ENCODE results near the gene FADS3. TPM values are rescaled to one million over a fixed set of nuclear protein-coding genes. Genes with fewer than 3 reads are reported as not detected.
A peak's percentile ranks its signal among the peaks of the same experiment; 100 is the strongest.

FADS3 gene
- total and polyA plus RNA-seq, 2 donors (not counting 1 experiment from before 2014, with no cell fraction given), result 79.9 to 224 TPM

- no peak overlapping the region for H2AFZ ChIP-seq (ENCODE audit: low read length)
- no peak overlapping the region for H3K9ac ChIP-seq (ENCODE audit: insufficient read depth, low read length)
- no peaks in the 10 kb centered on the region for H3K4me1 ChIP-seq (ENCODE audit: control insufficient read depth, extremely low read depth, insufficient read depth, low read length)
- H3K9me3 ChIP-seq (ENCODE audit: control insufficient read depth, insufficient read depth, low read depth, low read length), result no peaks in the 10 kb centered on the region
- H3K79me2 ChIP-seq (ENCODE audit: control insufficient read depth, insufficient read depth, low read length), result peaks cover 5% of the 10 kb centered on the region
- TF ChIP-seq CTCF (conservative IDR thresholded peaks at IDR 0.05 in 1 of 2, IDR thresholded peaks at IDR 0.05 in 1 of 2; ENCODE audit: low read depth in 1 of 2, low read length in 2 of 2), result no peak
- no peak for TF ChIP-seq EZH2 (IDR thresholded peaks at IDR 0.05; ENCODE audit: low read length, missing control alignments)
- no peaks in the 10 kb centered on the region for H3K27me3 ChIP-seq (ENCODE audit: control insufficient read depth, insufficient read depth, low read length)
- no peak overlapping the region for H3K4me2 ChIP-seq (ENCODE audit: extremely low read depth, insufficient read depth, low read length)
- no peaks in the 10 kb centered on the region for H4K20me1 ChIP-seq (ENCODE audit: control insufficient read depth, extremely low read depth, insufficient read depth, low read length)
- peaks cover 2% of the 10 kb centered on the region for H3K36me3 ChIP-seq (ENCODE audit: control insufficient read depth, insufficient read depth, low read length)
- DNase-seq (ENCODE audit: low read depth in 2 of 2), result peak; percentile 88 to 96
- no peak overlapping the region for H3K4me3 ChIP-seq (replicated peaks in 1 of 4; ENCODE audit: control extremely low read depth in 1 of 4, insufficient read depth in 1 of 4, low read depth in 3 of 4, low read length in 4 of 4)
- H3K27ac ChIP-seq (ENCODE audit: insufficient read depth, low read length), result no peak overlapping the region
These were observed 2.6 kb upstream of the FADS3 start for GRCh38 chr11:61893981-61894380.

- Histone ChIP-seq H3K79me2 (ENCODE audit: control insufficient read depth, insufficient read depth, low read length) (peaks cover 14% of the 10 kb centered on the region), H3K9me3 (ENCODE audit: control insufficient read depth, insufficient read depth, low read depth, low read length) (no peaks in the 10 kb centered on the region), H3K9ac (ENCODE audit: insufficient read depth, low read length) (no peak overlapping the region), H3K27ac (ENCODE audit: insufficient read depth, low read length) (no peak overlapping the region), H3K4me2 (ENCODE audit: extremely low read depth, insufficient read depth, low read length) (no peak overlapping the region), H3K4me3 (replicated peaks in 1 of 4; ENCODE audit: control extremely low read depth in 1 of 4, insufficient read depth in 1 of 4, low read depth in 3 of 4, low read length in 4 of 4) (peak overlapping the region in 1 of 4 experiments; percentile 93), H3K4me1 (ENCODE audit: control insufficient read depth, extremely low read depth, insufficient read depth, low read length) (peaks cover 3% of the 10 kb centered on the region), H3K36me3 (ENCODE audit: control insufficient read depth, insufficient read depth, low read length) (no peaks in the 10 kb centered on the region), H3K27me3 (ENCODE audit: control insufficient read depth, insufficient read depth, low read length) (no peaks in the 10 kb centered on the region), H4K20me1 (ENCODE audit: control insufficient read depth, extremely low read depth, insufficient read depth, low read length) (no peaks in the 10 kb centered on the region), H2AFZ (ENCODE audit: low read length) (no peak overlapping the region)
- DNase-seq (ENCODE audit: low read depth in 2 of 2), result no peak
- TF ChIP-seq CTCF (conservative IDR thresholded peaks at IDR 0.05 in 1 of 2, IDR thresholded peaks at IDR 0.05 in 1 of 2; ENCODE audit: low read depth in 1 of 2, low read length in 2 of 2) (no peak), EZH2 (IDR thresholded peaks at IDR 0.05; ENCODE audit: low read length, missing control alignments) (no peak)
These were observed 683 bp upstream of the FADS3 start for GRCh38 chr11:61892085-61892370.

- Histone ChIP-seq H4K20me1 (ENCODE audit: control insufficient read depth, extremely low read depth, insufficient read depth, low read length) (no peaks in the 10 kb centered on the region), H3K9me3 (ENCODE audit: control insufficient read depth, insufficient read depth, low read depth, low read length) (no peaks in the 10 kb centered on the region), H3K4me3 (replicated peaks in 1 of 4; ENCODE audit: control extremely low read depth in 1 of 4, insufficient read depth in 1 of 4, low read depth in 3 of 4, low read length in 4 of 4) (peak overlapping the region; percentile 65 to 93 (median 80)), H3K79me2 (ENCODE audit: control insufficient read depth, insufficient read depth, low read length) (peaks cover 23% of the 10 kb centered on the region), H3K27ac (ENCODE audit: insufficient read depth, low read length) (peak overlapping the region; percentile 53), H3K4me1 (ENCODE audit: control insufficient read depth, extremely low read depth, insufficient read depth, low read length) (peaks cover 3% of the 10 kb centered on the region), H3K9ac (ENCODE audit: insufficient read depth, low read length) (peak overlapping the region; percentile 69), H3K4me2 (ENCODE audit: extremely low read depth, insufficient read depth, low read length) (peak overlapping the region; percentile 91), H3K27me3 (ENCODE audit: control insufficient read depth, insufficient read depth, low read length) (no peaks in the 10 kb centered on the region), H2AFZ (ENCODE audit: low read length) (no peak overlapping the region), H3K36me3 (ENCODE audit: control insufficient read depth, insufficient read depth, low read length) (peaks cover 2% of the 10 kb centered on the region)
- TF ChIP-seq EZH2 (IDR thresholded peaks at IDR 0.05; ENCODE audit: low read length, missing control alignments) (no peak), CTCF (conservative IDR thresholded peaks at IDR 0.05 in 1 of 2, IDR thresholded peaks at IDR 0.05 in 1 of 2; ENCODE audit: low read depth in 1 of 2, low read length in 2 of 2) (no peak)
- peak; percentile 58 to 80 for DNase-seq (ENCODE audit: low read depth in 2 of 2)
These were observed 615 bp downstream of the FADS3 start for GRCh38 chr11:61890529-61891330.

Data from fibroblast of lung (primary cell).